Stimulated activated naive CD8-positive, alpha-beta T cell treated with anti-CD3 and anti-CD28 coated beads, Interleukin-15, Interleukin-2, amounts not matched to agents 100 U/mL and 50 U/mL, for 24 hours (primary cell): Measurements from ENCODE around the gene KRTAP6-3.

Source experiments
- ATAC-seq: fragments of 150-1000 bp; cut with Tn5 transposase; one replicate; pipeline ENCODE4 v1.10.0; 2021
- DNase-seq: peaks from one replicate; pipeline ENCODE4 v3.0.0; 2021

KRTAP6-3 gene

GRCh38 chr21:30592140-30592539 lies at the start of gene KRTAP6-3:
Gene KRTAP6-3, plus strand, starts transcription at chr21:30592440. Its CDS starts 6 bp downstream, at chr21:30592446.
- no peak for ATAC-seq

GRCh38 chr21:30552782-30553181 lies 39.5 kb upstream of the KRTAP6-3 start:
- DNase-seq (no peak), ATAC-seq (no peak)

More at GRCh38 chr21:30592140-30592539, at the start of gene KRTAP6-3:
- DNase-seq, result no peak

- no peak for ATAC-seq
- no peak for DNase-seq
Observed at GRCh38 chr21:30555095-30555494, 37.1 kb upstream of the KRTAP6-3 start.

- no peak for ATAC-seq
- no peak for DNase-seq
Observed at GRCh38 chr21:30561264-30561895, 30.9 kb upstream of the KRTAP6-3 start, which contains the start of gene KRTAP19-7. Gene KRTAP19-7, minus strand, starts transcription at chr21:30561314. Its CDS starts 25 bp downstream, at chr21:30561289.

- no peak for ATAC-seq
- DNase-seq, result no peak
Observed at GRCh38 chr21:30561957-30562356, 30.3 kb upstream of the KRTAP6-3 start.

- ATAC-seq (no peak), DNase-seq (no peak)
Observed at GRCh38 chr21:30563072-30563471, 29.2 kb upstream of the KRTAP6-3 start.

GRCh38 chr21:30563630-30564029 lies 28.6 kb upstream of the KRTAP6-3 start:
- ATAC-seq (no peak), DNase-seq (no peak)

- no peak for ATAC-seq
- DNase-seq, result no peak
Observed at GRCh38 chr21:30567617-30568016, 24.6 kb upstream of the KRTAP6-3 start.

- ATAC-seq, result no peak
- no peak for DNase-seq
Observed at GRCh38 chr21:30577766-30578165, 14.5 kb upstream of the KRTAP6-3 start.

- no peak for DNase-seq
- ATAC-seq, result no peak
Observed at GRCh38 chr21:30579346-30579745, 12.9 kb upstream of the KRTAP6-3 start.

GRCh38 chr21:30580132-30580531 lies 12.1 kb upstream of the KRTAP6-3 start:
- ATAC-seq, result no peak
- no peak for DNase-seq

- no peak for ATAC-seq
Observed at GRCh38 chr21:30582870-30583269, 9.4 kb upstream of the KRTAP6-3 start.

GRCh38 chr21:30590297-30590696 lies 1.9 kb upstream of the KRTAP6-3 start, which contains the start of gene KRTAP22-2:
Gene KRTAP22-2, minus strand, starts transcription at chr21:30590397.
- ATAC-seq (no peak), DNase-seq (no peak)

More at GRCh38 chr21:30582870-30583269, 9.4 kb upstream of the KRTAP6-3 start:
- no peak for DNase-seq

GRCh38 chr21:30598802-30599201 lies 6.6 kb downstream of the KRTAP6-3 start, which contains the start of gene KRTAP6-2:
Gene KRTAP6-2, minus strand, starts transcription at chr21:30598902. Its CDS starts 28 bp downstream, at chr21:30598874.
- ATAC-seq (no peak), DNase-seq (no peak)

- ATAC-seq, result no peak
- no peak for DNase-seq
Observed at GRCh38 chr21:30600787-30601186, 8.5 kb downstream of the KRTAP6-3 start, which contains the start of gene KRTAP22-1. Gene KRTAP22-1, plus strand, starts transcription at chr21:30601087.

- DNase-seq, result no peak
- ATAC-seq, result no peak
Observed at GRCh38 chr21:30605968-30606367, 13.7 kb downstream of the KRTAP6-3 start.

- DNase-seq (no peak), ATAC-seq (no peak)
Observed at GRCh38 chr21:30612132-30612531, 19.9 kb downstream of the KRTAP6-3 start.

GRCh38 chr21:30613836-30614235 lies 21.6 kb downstream of the KRTAP6-3 start, which contains the start of gene KRTAP6-1:
Gene KRTAP6-1, minus strand, starts transcription at chr21:30613930. Its CDS starts 26 bp downstream, at chr21:30613904.
- peak; percentile 19 for ATAC-seq
- DNase-seq, result no peak

GRCh38 chr21:30615199-30615598 lies 23.0 kb downstream of the KRTAP6-3 start:
- ATAC-seq (no peak), DNase-seq (no peak)

GRCh38 chr21:30616125-30616524 lies 23.9 kb downstream of the KRTAP6-3 start, which contains the start of gene KRTAP20-1:
Gene KRTAP20-1, plus strand, starts transcription at chr21:30616425. Its CDS starts 30 bp downstream, at chr21:30616455.
- no peak for DNase-seq
- no peak for ATAC-seq

GRCh38 chr21:30620080-30620479 lies 27.8 kb downstream of the KRTAP6-3 start:
- ATAC-seq (no peak), DNase-seq (no peak)

- ATAC-seq (no peak), DNase-seq (no peak)
Observed at GRCh38 chr21:30620522-30620921, 28.3 kb downstream of the KRTAP6-3 start, which contains the start of gene KRTAP20-4. Gene KRTAP20-4, plus strand, starts transcription at chr21:30620627.

- ATAC-seq (no peak), DNase-seq (no peak)
Observed at GRCh38 chr21:30623362-30623761, 31.1 kb downstream of the KRTAP6-3 start.
